Fibroblast of lung (primary cell): ENCODE measurements around the gene ZNF644.

Experiments used
- CTCF ChIP-seq, 2 donors: IDR thresholded peaks in 1 of 2; conservative IDR thresholded peaks in 1 of 2; 1 replicate in 1 of 2; 2 replicates in 1 of 2; pipeline ENCODE4 v1.5.1; 2011 to 2012; ENCODE audit warnings: low read length in 2 of 2, control low read depth in 1 of 2, inconsistent platforms in 1 of 2, low read depth in 1 of 2, mild to moderate bottlenecking in 1 of 2
- EZH2 ChIP-seq: IDR thresholded peaks from 2 replicates; pipeline ENCODE4 v1.5.1; 2012; ENCODE audit warnings: low read length, control low read depth, mild to moderate bottlenecking; ENCODE audit errors: missing control alignments

GRCh38 chr1:91022518-91022929, 689 bp upstream of the ZNF644 start:
- TF ChIP-seq CTCF (conservative IDR thresholded peaks at IDR 0.05 in 1 of 2, IDR thresholded peaks at IDR 0.05 in 1 of 2; ENCODE audit: low read depth in 1 of 2, low read length in 2 of 2) (no peak), EZH2 (no peak)
